Uterus (tissue), 2 donors: ENCODE measurements around the gene NAPEPLD.
"Not testable (repeated sequence)": the region's sequence is repeated elsewhere in the genome, so short reads cannot be mapped to it uniquely, and the experiment has no call there.

ENCODE experiments used
- POLR2A ChIP-seq, 2 donors: fragments of 450-650 bp; IDR thresholded peaks; one replicate each; pipeline ENCODE4 v1.6.1; 2016; ENCODE audit warnings: antibody characterized with exemption in 2 of 2, mild to moderate bottlenecking in 1 of 2, moderate library complexity in 1 of 2
- TF ChIP-seq, protein P1 (sequence below), 4 experiments: fragments of 200-600 bp in 2 of 4; fragments of 450-650 bp in 2 of 4; sonication (generic) in 2 of 4; IDR thresholded peaks; one replicate each; pipeline ENCODE4 v1.5.1; 2016 to 2019; ENCODE audit warnings: antibody characterized with exemption in 4 of 4, mild to moderate bottlenecking in 2 of 4, moderate library complexity in 1 of 4

DNA sequence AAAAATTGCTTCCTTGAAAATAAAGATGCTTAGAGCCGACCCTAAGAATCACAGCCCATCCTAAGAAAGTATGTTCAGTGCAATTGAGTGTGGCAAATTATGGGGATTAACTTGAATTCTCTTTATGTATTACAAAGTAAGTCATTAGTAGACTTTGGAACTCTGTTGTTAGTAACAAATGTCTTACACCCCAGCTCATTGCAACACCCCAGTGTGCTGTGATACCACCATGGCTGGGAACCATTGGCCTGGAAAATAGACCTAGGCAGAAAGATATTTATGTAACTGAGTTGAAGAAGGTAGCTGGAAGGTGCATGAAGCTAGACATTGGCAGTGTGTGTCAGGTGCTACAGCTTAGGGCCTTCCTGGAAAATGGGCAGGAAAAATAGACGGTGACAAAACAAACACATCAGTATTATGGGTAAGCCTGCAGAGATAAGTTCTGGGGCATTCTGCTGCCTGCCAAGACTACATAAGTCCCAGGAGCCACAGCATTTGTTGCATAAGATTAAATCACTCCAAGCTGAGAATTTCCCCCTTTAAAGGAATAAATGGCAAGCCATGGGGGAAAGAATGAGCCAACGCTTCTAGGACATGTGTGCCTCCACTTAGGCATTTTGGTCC lies 18.1 kb upstream of the NAPEPLD start:
- TF ChIP-seq, protein P1, sequence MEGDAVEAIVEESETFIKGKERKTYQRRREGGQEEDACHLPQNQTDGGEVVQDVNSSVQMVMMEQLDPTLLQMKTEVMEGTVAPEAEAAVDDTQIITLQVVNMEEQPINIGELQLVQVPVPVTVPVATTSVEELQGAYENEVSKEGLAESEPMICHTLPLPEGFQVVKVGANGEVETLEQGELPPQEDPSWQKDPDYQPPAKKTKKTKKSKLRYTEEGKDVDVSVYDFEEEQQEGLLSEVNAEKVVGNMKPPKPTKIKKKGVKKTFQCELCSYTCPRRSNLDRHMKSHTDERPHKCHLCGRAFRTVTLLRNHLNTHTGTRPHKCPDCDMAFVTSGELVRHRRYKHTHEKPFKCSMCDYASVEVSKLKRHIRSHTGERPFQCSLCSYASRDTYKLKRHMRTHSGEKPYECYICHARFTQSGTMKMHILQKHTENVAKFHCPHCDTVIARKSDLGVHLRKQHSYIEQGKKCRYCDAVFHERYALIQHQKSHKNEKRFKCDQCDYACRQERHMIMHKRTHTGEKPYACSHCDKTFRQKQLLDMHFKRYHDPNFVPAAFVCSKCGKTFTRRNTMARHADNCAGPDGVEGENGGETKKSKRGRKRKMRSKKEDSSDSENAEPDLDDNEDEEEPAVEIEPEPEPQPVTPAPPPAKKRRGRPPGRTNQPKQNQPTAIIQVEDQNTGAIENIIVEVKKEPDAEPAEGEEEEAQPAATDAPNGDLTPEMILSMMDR (IDR thresholded peaks at IDR 0.05): not testable (repeated sequence)
- not testable (repeated sequence) for TF ChIP-seq POLR2A (IDR thresholded peaks at IDR 0.05)
